CD14-positive monocyte (primary cell): ENCODE data around the gene SRGAP1. TPM values are rescaled to one million over a fixed set of nuclear protein-coding genes. Genes with fewer than 3 reads are reported as not detected.

ENCODE experiments used
- DNase-seq, 3 donors: peaks; one replicate each; pipeline ENCODE4 v3.0.0-alpha.2; 2011 to 2022
- H2AFZ ChIP-seq: 2 replicates; pipeline ENCODE4 v1.6.0; 2012; ENCODE audit warnings: mild to moderate bottlenecking, low read depth, low read length, inconsistent platforms; ENCODE audit not compliant: insufficient read depth, poor library complexity, severe bottlenecking
- H3K27ac ChIP-seq, 2 donors: 1 replicate in 1 of 2; 2 replicates in 1 of 2; pipeline ENCODE4 v1.5.1; 2012 to 2013; ENCODE audit warnings: low read length in 2 of 2, control low read depth in 1 of 2, inconsistent platforms in 1 of 2, low read depth in 1 of 2, mild to moderate bottlenecking in 1 of 2
- H3K27me3 ChIP-seq, 2 donors: one replicate each; pipeline versions ENCODE4 v1.6.0 to v1.6.1; 2011 to 2013; ENCODE audit warnings: low read length in 2 of 2; ENCODE audit not compliant: control insufficient read depth in 2 of 2, insufficient read depth in 2 of 2
- H3K36me3 ChIP-seq, 2 donors: replicated peaks in 1 of 2; 1 replicate in 1 of 2; 2 replicates in 1 of 2; pipeline versions ENCODE4 v1.5.1 to v1.6.1; 2012 to 2013; ENCODE audit warnings: low read length in 2 of 2, control low read depth in 1 of 2, inconsistent platforms in 1 of 2, mild to moderate bottlenecking in 1 of 2; ENCODE audit not compliant: insufficient read depth in 2 of 2, control insufficient read depth in 1 of 2
- H3K4me1 ChIP-seq, 2 donors: 1 replicate in 1 of 2; 2 replicates in 1 of 2; pipeline versions ENCODE4 v1.5.1 to v1.6.1; 2012 to 2013; ENCODE audit warnings: low read length in 2 of 2, control low read depth in 1 of 2, inconsistent platforms in 1 of 2, mild to moderate bottlenecking in 1 of 2, moderate library complexity in 1 of 2; ENCODE audit not compliant: insufficient read depth in 2 of 2, control insufficient read depth in 1 of 2
- H3K4me2 ChIP-seq: replicated peaks from 2 replicates; pipeline ENCODE3; 2012; ENCODE audit warnings: low read length, moderate library complexity, mild to moderate bottlenecking; ENCODE audit not compliant: poor library complexity, severe bottlenecking; ENCODE audit errors: extremely low read depth
- H3K4me3 ChIP-seq, 3 experiments: fragments of 200-600 bp in 1 of 3; sonication (generic) in 1 of 3; replicated peaks in 1 of 3; 1 replicate in 2 of 3; 2 replicates in 1 of 3; pipeline ENCODE4 v1.5.1; 2011 to 2013; ENCODE audit warnings: low read length in 3 of 3, mild to moderate bottlenecking in 3 of 3, control low read depth in 2 of 3, low read depth in 2 of 3, inconsistent platforms in 1 of 3, moderate library complexity in 1 of 3
- H3K79me2 ChIP-seq: 2 replicates; pipeline ENCODE4 v1.6.0; 2012; ENCODE audit warnings: mild to moderate bottlenecking, control low read depth, inconsistent platforms, low read length, moderate library complexity; ENCODE audit not compliant: insufficient read depth
- H3K9ac ChIP-seq: 2 replicates; pipeline ENCODE4 v1.6.0; 2017; ENCODE audit warnings: low read length, mild to moderate bottlenecking; ENCODE audit not compliant: insufficient read depth, poor library complexity, severe bottlenecking
- H3K9me3 ChIP-seq, 2 donors: replicated peaks in 1 of 2; 1 replicate in 1 of 2; 2 replicates in 1 of 2; pipeline versions ENCODE4 v1.5.1 to v1.6.1; 2012 to 2013; ENCODE audit warnings: low read length in 2 of 2, control low read depth in 1 of 2; ENCODE audit not compliant: control insufficient read depth in 1 of 2, insufficient read depth in 1 of 2
- H4K20me1 ChIP-seq: 2 replicates; pipeline ENCODE4 v1.6.0; 2012; ENCODE audit warnings: mild to moderate bottlenecking, low read length, control low read depth, moderate library complexity; ENCODE audit not compliant: insufficient read depth
- H3K27ac Mint-ChIP-seq, 7 donors: one replicate each; pipeline ENCODE4 v1.8.0; 2020; ENCODE audit warnings: mild to moderate bottlenecking in 7 of 7, mixed read lengths in 7 of 7, moderate library complexity in 6 of 7, inconsistent platforms in 2 of 7
- H3K27me3 Mint-ChIP-seq, 3 donors: one replicate each; pipeline ENCODE4 v1.8.0; 2021 to 2022; ENCODE audit warnings: low read depth in 3 of 3, mild to moderate bottlenecking in 3 of 3, mixed read lengths in 3 of 3, moderate library complexity in 3 of 3, inconsistent platforms in 1 of 3
- H3K36me3 Mint-ChIP-seq, 2 donors: one replicate each; pipeline ENCODE4 v1.8.0; 2020; ENCODE audit warnings: mixed read lengths in 2 of 2, inconsistent platforms in 1 of 2, mild to moderate bottlenecking in 1 of 2
- H3K4me1 Mint-ChIP-seq: one replicate; pipeline ENCODE4 v1.8.0; 2020; ENCODE audit warnings: mild to moderate bottlenecking, mixed read lengths
- H3K4me3 Mint-ChIP-seq, 2 donors: one replicate each; pipeline ENCODE4 v1.8.0; 2020; ENCODE audit warnings: mild to moderate bottlenecking in 2 of 2, mixed read lengths in 2 of 2, moderate library complexity in 1 of 2
- H3K9me3 Mint-ChIP-seq, 7 donors: one replicate each; pipeline ENCODE4 v1.8.0; 2020 to 2022; ENCODE audit warnings: mixed read lengths in 7 of 7, mild to moderate bottlenecking in 6 of 7, moderate library complexity in 6 of 7, inconsistent platforms in 2 of 7
- CTCF ChIP-seq: fragments of 200-600 bp; IDR thresholded peaks from one replicate; pipeline ENCODE4 v1.8.0; 2022; ENCODE audit warnings: antibody characterized with exemption, mild to moderate bottlenecking
- WGBS: methylation state at CpG from one replicate; pipeline ENCODE4 v1.1.5; 2013; ENCODE audit warnings: missing lambda C conversion rate; ENCODE audit not compliant: insufficient coverage; 5-methylcytosine and 5-hydroxymethylcytosine counted together
- intact Hi-C, 2 donors: fragments of 100-400 bp; cut with micrococcal nuclease; formaldehyde crosslinking; loops; one replicate each; pipeline versions ENCODE4 v1.15.0 to v1.15.1; 2023
- polyA plus RNA-seq, 3 donors: library from polyadenylated mRNA; depleted of rRNA in 1 of 3; unstranded in 2 of 3; stranded (reverse) in 1 of 3; fragments of 300-500 nt in 2 of 3; fragments of >200 nt in 1 of 3; fragmentation: Illumina TruSeq in 2 of 3; gene quantifications; 1 replicate in 2 of 3; 2 replicates in 1 of 3; pipeline ENCODE4 v1.2.3, GENCODE V29; 2012 to 2021

SRGAP1 gene
- polyA plus RNA-seq, 3 donors = 0.05 to 0.52 (median 0.07) TPM

DNA sequence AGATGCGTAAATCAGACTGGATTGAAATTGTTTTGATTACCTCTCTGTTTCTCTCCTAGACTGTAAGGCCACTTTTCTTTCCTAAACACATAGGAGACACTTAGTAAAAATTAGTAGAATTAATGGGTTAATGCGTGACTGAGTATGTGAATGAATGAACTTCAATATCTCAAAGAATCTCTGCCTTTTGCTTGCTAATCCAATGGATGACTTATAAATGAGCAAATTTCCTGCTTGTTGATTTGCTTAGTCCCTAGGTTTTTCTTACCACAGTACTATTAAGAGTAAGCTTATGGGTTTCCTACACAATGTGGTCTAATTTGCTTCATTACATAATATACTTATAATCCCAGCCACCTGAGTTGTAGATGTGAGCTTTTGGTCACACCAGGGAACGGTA lies 164.1 kb downstream of the SRGAP1 start:
- Histone ChIP-seq H3K9me3 (no peaks in the 10 kb centered on the region), H3K36me3 (no peaks in the 10 kb centered on the region), H3K4me3 (no peak overlapping the region), H3K27ac (no peak overlapping the region), H3K27me3 (no peaks in the 10 kb centered on the region), H3K4me2 (no peak overlapping the region), H4K20me1 (no peaks in the 10 kb centered on the region), H3K79me2 (no peaks in the 10 kb centered on the region), H2AFZ (no peak overlapping the region), H3K4me1 (no peaks in the 10 kb centered on the region), H3K9ac (no peak overlapping the region)
- TF ChIP-seq CTCF = no peak
- Mint-ChIP-seq H3K27me3 (no peaks in the 10 kb centered on the region), H3K4me1 (no peaks in the 10 kb centered on the region), H3K36me3 (no peaks in the 10 kb centered on the region), H3K27ac (no peak overlapping the region), H3K4me3 (no peak overlapping the region), H3K9me3 (peaks cover 0 to 2% (median 0%) of the 10 kb centered on the region in 7 donors)
- intact Hi-C loops = no loop called here
- no peak for DNase-seq
- no CpG with 5 or more reads among the region's 3 CpGs for WGBS

DNA sequence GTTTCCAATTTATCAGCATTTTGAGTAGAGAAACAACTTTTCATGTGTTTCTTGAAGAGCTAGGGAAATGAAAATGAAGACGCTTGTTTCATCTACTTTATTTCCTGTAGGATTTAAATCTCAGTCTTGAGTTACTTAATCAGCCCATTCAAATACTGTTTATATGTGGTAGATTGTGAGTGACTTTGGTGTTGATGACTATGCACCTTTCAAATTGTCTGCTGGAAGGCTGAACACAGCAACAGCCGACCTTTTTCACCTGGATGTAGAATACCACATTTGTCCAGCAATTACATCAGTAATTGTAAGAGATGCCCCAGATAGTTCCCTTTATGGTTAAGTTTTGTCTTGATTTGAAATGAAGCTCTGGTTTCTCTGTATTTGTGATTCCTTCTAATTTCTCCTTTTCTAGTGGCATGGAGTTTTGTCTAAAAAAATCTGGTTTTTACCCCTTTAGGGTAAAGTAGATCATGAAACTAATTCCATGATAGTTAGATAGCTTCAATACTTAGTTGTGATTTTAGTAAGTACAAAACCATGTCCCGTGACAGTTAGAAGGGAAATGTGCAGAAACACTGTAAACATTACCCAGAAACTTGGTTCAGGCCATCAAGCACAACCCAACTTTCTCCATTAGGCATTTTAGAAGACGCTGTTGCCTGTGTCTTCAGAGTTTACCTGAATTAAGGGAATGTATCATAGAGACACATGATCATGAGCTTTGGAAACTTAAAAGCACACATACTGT lies 165.0 kb downstream of the SRGAP1 start:
- Mint-ChIP-seq H3K36me3 (no peaks in the 10 kb centered on the region), H3K9me3 (peaks cover 0 to 2% (median 0%) of the 10 kb centered on the region in 7 donors), H3K4me3 (no peak overlapping the region), H3K27ac (no peak overlapping the region), H3K4me1 (no peaks in the 10 kb centered on the region), H3K27me3 (no peaks in the 10 kb centered on the region)
- Histone ChIP-seq H3K27me3 (no peaks in the 10 kb centered on the region), H3K4me3 (no peak overlapping the region), H3K9me3 (no peaks in the 10 kb centered on the region), H3K4me1 (no peaks in the 10 kb centered on the region), H3K4me2 (no peak overlapping the region), H3K79me2 (no peaks in the 10 kb centered on the region), H3K9ac (no peak overlapping the region), H3K27ac (no peak overlapping the region), H3K36me3 (no peaks in the 10 kb centered on the region), H2AFZ (no peak overlapping the region), H4K20me1 (no peaks in the 10 kb centered on the region)
- no peak for DNase-seq
- intact Hi-C loops = no loop called here
- no CpG with 5 or more reads among the region's 4 CpGs for WGBS
- no peak for TF ChIP-seq CTCF
